Measurements from ENCODE around the gene ELMO1.

GRCh38 chr7:37417107-37417474, 31.6 kb downstream of the ELMO1 start:
- TF ChIP-seq POLR2A (IDR thresholded peaks at IDR 0.05; ENCODE audit: low read depth, low read length) (no peak), NFYB (IDR thresholded peaks at IDR 0.05; ENCODE audit: insufficient read depth, low read depth, low read length) (no peak), CTCF (IDR thresholded peaks at IDR 0.05 in 2 of 3, conservative IDR thresholded peaks at IDR 0.05 in 1 of 3; ENCODE audit: control insufficient read depth in 2 of 3, extremely low read depth in 1 of 3, insufficient read depth in 1 of 3, low read depth in 3 of 3, low read length in 3 of 3) (no peak), SP1 (IDR thresholded peaks at IDR 0.05; ENCODE audit: low read depth, low read length) (no peak), SMAD1 (IDR thresholded peaks at IDR 0.05; ENCODE audit: low read depth, partially characterized antibody) (no peak), ZSCAN29 (IDR thresholded peaks at IDR 0.05) (no peak), REST (IDR thresholded peaks at IDR 0.05; ENCODE audit: low read depth, low read length) (no peak), EP300 (IDR thresholded peaks at IDR 0.05; ENCODE audit: borderline replicate concordance in 1 of 2, control insufficient read depth in 1 of 2, low read depth in 2 of 2, low read length in 2 of 2) (no peak), RAD21 (IDR thresholded peaks at IDR 0.05; ENCODE audit: insufficient read depth, low read depth, low read length) (no peak), ZBTB40 (IDR thresholded peaks at IDR 0.05; ENCODE audit: borderline replicate concordance) (no peak), NFYA (IDR thresholded peaks at IDR 0.05; ENCODE audit: borderline replicate concordance, low read depth, low read length) (no peak), DPF2 (IDR thresholded peaks at IDR 0.05) (no peak), EZH2 (IDR thresholded peaks at IDR 0.05; ENCODE audit: borderline replicate concordance, control insufficient read depth, low read depth, low read length) (no peak)

Data from GM12878 (cell line).